GM19238 (cell line): ENCODE results near the gene FTO.
A peak's percentile ranks its signal among the peaks of the same experiment; 100 is the strongest.

Source experiments
- DNase-seq: peaks from one replicate; pipeline ENCODE4 v3.0.0; 2011; ENCODE audit warnings: low spot score; ENCODE audit not compliant: insufficient read length

The FTO gene

DNA sequence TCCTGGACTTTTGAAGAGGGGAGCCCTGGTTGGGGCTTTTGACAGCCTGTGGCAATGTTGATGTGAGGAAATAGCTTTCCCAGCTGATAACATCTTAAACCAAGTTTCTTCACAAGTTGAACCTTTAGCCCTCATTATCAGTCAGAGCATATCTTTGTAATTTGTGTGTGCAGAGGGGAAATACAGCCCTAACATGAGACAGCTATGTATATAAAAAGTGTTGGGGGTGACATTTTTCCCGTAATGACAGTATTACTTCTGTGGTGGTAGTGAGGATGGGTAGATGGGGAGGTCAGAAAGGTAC, 221.1 kb downstream of the FTO start:
- no peak for DNase-seq

DNA sequence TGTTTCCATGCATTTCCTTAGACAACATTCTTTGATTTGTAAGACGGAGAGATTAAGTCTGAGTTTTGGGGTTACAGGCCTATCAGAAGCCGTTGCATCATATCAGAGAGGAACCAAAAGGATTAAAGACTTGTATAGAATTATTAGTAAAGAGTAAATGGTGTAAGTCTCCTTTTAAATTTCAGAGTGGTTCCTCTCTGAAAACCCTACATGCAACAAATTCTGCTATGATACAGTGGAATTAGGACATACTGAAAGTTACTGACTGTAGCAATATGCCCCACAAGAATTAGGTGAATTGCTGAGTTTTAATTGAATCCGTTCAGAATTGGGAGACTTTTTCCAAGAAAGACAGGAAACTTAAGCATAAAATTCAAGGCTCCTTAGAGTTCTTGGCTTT, 221.6 kb downstream of the FTO start:
- DNase-seq, result no peak

- no peak for DNase-seq
These were observed 222.3 kb downstream of the FTO start for GRCh38 chr16:53926209-53926608.

- no peak for DNase-seq
These were observed 229.0 kb downstream of the FTO start for GRCh38 chr16:53932975-53933374.

DNA sequence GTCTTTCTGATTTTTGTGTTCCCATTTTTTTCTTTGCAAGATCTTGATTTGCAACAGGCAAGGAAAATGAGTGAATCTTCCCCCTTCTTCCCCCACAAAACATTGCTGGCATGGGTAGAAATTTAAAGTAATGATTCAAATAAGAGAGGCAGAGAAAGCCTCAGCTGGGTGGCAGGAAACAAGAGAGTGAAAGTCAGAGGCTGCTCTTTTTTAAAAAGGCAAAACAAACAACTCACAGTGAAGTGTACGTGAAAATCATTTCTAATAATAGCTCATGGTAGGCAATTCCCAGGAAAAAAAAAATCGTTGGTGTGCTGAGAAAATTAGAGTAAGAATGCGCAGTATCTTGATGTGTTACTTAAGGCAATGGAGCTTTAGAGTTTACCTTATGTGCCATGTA, 229.5 kb downstream of the FTO start:
- no peak for DNase-seq

DNA sequence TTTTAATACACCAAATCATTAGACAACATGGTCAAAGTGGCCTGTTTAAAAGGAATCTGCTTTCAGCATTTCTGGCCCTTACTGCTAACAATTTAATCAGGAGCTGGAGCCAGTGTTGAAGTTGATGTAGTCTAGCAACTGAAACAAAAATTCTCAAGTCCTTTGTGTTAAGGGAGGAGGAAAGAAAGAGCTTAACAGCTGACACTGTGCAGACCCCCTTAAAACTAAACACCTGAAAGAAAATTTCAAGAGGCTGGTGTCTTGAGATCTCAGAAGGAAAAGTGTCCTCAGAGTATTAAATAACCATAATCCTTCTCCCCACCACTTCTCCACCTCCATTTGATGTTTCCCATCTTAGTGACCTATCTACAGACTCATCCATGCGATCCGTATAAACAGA, 232.1 kb downstream of the FTO start:
- DNase-seq, result no peak

GRCh38 chr16:53936529-53936928, 232.6 kb downstream of the FTO start:
- DNase-seq, result no peak

DNA sequence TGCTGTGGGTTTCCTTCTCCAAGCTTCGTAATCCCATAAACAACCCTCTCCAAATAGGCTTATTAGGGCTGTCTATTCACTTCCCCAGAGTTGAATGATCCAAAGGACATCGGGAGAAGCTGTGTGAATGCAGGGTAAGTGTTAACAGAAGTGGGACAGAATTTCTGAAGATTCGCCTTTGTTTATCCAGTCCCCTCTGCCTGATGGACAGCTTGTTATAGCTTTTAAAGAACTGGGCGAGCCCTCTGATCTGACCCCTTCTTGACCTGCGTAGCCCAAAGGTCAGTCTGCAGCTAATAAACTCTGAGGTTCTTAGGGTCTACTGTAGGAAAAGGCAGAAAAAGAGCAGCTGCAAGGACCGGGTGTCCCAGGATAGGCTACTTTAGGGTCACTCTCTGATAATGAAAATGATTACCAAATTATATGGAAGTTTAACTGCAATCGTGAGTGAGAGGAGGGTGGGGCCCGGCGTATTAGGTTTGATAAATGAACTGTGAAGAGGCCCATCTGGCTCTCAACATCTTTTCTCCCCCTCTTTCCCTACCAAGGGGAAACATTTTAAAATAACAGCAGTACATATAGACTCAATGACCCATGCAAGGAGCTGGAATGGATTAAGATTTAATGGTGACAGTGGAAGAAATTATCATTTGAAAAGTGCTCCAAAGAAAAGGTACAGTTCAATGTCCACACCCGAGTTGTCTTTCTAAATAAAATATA, 233.4 kb downstream of the FTO start:
- DNase-seq, result no peak

GRCh38 chr16:53944025-53944424, 240.1 kb downstream of the FTO start:
- no peak for DNase-seq

DNA sequence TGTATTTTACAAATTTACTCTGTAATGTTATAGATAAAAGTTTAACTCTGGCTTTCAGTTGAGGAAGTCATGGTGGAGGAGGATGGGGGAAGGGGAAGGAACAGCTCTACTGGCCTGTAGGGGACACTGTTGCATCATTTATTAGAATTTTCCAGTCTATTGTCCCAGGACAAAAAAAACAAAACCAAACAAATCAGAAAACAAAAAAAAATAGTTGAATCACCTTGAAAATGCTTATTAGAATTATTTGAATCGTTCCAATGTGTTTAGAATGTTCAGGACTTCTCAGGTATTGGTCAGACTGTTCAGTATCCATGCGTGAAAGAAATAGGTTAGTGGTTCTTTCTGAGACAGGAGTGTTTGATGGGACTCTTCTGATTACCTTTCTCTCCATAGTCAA, 242.0 kb downstream of the FTO start:
- DNase-seq, result no peak

GRCh38 chr16:53946746-53947386, 242.9 kb downstream of the FTO start:
- DNase-seq, result no peak

- no peak for DNase-seq
These were observed 243.7 kb downstream of the FTO start for GRCh38 chr16:53947642-53948041.

DNA sequence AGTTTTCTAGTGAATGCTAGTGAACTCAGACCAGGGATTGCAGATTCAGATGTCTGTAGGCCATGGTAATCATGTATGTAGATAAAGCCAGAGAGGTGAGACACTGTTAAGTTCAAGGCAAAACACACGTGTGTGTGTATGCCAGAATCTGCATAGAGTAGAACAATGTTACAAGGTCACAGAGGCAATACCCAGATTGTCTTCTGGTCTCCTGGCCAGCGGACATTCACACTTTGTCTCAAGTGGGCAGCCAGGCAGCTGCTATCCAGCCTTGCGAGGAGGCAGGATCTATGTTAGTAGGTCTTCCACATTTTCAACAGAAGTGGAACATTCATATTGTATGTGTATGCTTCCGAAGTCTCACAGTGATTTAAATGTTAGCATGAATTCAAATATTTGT, 244.4 kb downstream of the FTO start:
- DNase-seq, result no peak

DNA sequence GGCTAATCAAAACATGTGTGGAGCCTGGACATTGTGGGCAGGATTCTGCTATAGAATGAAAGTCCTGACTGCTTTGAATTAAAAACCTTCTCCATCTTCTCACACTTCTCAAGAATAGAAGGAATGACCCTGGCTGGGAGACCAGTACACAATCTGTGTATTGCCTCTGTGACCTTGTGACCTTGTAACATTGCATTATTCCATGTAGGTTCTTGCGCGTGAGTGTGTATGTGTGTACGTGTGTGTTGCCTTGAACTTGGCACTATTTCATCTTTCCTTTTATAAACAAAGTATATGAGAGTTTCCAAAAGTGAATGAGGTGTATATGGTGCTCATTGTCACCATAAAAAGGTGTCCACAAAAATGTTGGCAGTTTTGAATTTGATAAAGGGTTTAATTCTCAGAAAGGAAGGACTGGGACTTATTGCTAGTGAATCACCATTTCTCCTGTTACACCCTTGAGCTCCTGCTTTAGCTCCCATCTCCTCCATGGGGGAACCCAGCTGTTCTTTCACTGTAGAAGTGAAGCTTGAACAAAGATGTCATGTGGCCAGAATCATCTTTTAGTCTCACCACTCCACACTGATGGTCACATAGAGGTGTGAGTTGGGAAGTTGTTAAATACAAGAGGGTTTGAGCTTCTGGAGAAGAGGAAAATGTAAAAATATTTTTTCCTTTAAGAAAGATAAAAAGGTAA, 244.9 kb downstream of the FTO start:
- DNase-seq, result no peak

DNA sequence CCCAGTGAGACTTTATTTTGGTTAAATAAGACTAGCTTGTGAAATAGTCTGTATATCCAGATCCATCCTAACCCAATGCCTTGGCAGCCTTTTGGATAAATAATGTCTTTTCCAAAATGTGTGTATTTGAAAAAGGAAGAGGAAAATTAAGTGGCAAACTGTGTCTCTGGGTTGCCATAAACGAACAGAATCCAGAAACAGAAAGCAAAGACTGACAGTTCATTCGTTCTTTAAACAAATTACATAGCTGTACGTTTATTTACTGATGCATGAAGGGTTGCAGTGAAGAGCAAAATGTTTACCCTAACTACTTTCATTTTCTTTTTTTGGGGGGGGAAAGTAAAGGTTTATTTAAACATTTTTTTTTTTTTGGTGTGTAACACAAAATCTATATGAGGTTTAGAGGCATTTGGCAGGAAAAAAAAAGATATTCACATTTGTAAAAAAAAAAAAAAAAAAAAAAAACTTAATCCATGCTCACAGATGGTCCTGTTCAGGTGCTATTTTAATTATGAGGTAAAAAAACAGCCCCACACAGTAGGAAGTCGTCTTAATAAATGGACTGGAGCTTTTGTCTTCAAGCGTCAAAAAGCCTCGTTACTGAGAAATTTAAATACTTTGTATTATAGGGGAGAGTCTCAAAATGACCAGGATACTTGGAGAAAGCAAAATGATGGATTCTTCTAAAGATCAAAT, 245.9 kb downstream of the FTO start:
- peak; percentile 19 for DNase-seq

DNA sequence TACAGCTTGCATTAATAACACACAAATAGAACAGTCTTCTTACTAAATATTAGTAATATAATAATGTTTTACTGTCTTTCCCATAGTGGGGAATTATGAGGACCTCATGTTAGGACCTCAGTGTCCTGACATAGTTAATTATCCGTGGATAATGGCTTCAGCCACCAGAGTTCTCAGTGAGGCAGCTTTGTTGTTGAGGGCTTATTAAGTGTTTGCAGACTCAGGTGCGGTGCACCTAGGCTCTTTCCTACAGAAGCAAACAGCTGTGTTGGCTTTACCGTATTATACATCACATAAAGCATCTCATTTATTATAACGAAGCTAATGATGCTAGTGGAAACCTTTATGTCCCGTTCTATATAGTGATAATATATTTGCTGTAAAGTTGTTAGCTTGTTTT, 246.7 kb downstream of the FTO start:
- no peak for DNase-seq

GRCh38 chr16:53952215-53953208, 248.6 kb downstream of the FTO start:
- DNase-seq, result no peak

GRCh38 chr16:53953336-53953735, 249.4 kb downstream of the FTO start:
- DNase-seq, result no peak

DNA sequence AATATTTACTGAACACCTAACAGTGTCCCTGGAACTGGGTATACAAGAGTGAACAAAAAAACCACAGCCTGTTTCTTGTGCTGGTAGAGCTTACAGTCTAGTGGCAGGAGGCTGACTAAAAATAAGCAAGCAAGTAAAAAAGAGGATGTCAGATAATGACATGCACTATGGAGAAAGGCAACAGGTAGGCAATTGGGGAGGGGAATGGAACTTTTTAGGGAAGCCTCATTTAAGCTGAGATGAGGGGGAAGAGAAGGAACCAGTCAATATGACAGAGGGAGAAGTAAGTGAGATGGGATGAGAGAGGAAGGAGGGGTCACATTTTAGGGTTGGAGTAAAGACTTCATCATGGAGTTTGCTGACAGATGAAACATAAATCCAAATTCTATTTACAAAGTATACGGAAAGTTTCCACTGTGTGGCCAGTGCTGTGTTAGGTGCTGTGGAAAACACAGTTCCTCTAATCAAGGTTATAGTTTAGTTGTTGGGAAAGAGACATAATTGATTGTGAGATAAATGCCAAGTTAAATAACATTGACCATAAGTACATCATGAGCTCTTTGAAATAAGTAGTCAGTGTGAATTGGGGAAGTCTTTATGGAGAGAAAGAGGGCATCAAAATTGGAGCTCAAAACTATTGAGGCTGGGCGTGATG, 251.4 kb downstream of the FTO start:
- no peak for DNase-seq

- no peak for DNase-seq
These were observed 254.5 kb downstream of the FTO start for GRCh38 chr16:53958341-53958880.
